NCI-H748 treated with DMSO at 0.1 percent for 48 hours (cell line): Measurements from ENCODE around the gene GNAI3.

Experiments
- DNase-seq: peaks from one replicate; lab custom pipeline; 2025; lab: John Stamatoyannopoulos, UW

The GNAI3 gene

GRCh38 chr1:109624201-109625010 is 76.0 kb downstream of the GNAI3 start:
- no peak for DNase-seq

- no peak for DNase-seq
Measured at GRCh38 chr1:109625176-109625575, 76.8 kb downstream of the GNAI3 start.

- no peak for DNase-seq
Measured at GRCh38 chr1:109625601-109626560, 77.5 kb downstream of the GNAI3 start.

- no peak for DNase-seq
Measured at GRCh38 chr1:109626682-109627408, 78.4 kb downstream of the GNAI3 start.

GRCh38 chr1:109627692-109628399 is 79.4 kb downstream of the GNAI3 start:
- DNase-seq: no peak

GRCh38 chr1:109628540-109629321 is 80.3 kb downstream of the GNAI3 start:
- DNase-seq: no peak

- DNase-seq: no peak
Measured at GRCh38 chr1:109629372-109630030, 81.1 kb downstream of the GNAI3 start.

- no peak for DNase-seq
Measured at GRCh38 chr1:109630081-109630897, 81.9 kb downstream of the GNAI3 start.

- DNase-seq: no peak
Measured at GRCh38 chr1:109630898-109631512, 82.6 kb downstream of the GNAI3 start.

GRCh38 chr1:109631513-109632505 is 83.4 kb downstream of the GNAI3 start:
- DNase-seq: no peak

GRCh38 chr1:109632671-109633346 is 84.4 kb downstream of the GNAI3 start:
- DNase-seq: no peak

- no peak for DNase-seq
Measured at GRCh38 chr1:109634292-109634691, 85.9 kb downstream of the GNAI3 start.

GRCh38 chr1:109634771-109635750 is 86.6 kb downstream of the GNAI3 start:
- DNase-seq: no peak

- DNase-seq: no peak
Measured at GRCh38 chr1:109635862-109636200, 87.4 kb downstream of the GNAI3 start.

GRCh38 chr1:109636201-109636952 is 88.0 kb downstream of the GNAI3 start:
- no peak for DNase-seq
